Lung (tissue), 12 donors: ENCODE results near the gene GTPBP1. TPM values are rescaled to one million over a fixed set of nuclear protein-coding genes. Genes with fewer than 3 reads are reported as not detected.

ENCODE experiments used
- ATAC-seq: fragments of 200-7000 bp; cut with Tn5 transposase; one replicate; pipeline ENCODE4 v1.9.1; 2020; ENCODE audit warnings: moderate number of reproducible peaks; ENCODE audit not compliant: insufficient read depth, low FRiP score
- DNase-seq, 3 donors: peaks; one replicate each; pipeline ENCODE4 v3.0.0-alpha.2; 2013 to 2017
- H3K27ac ChIP-seq, 2 donors: one replicate each; pipeline ENCODE4 v1.5.1; 2013; ENCODE audit warnings: mild to moderate bottlenecking in 2 of 2, moderate library complexity in 2 of 2, control low read depth in 1 of 2, inconsistent platforms in 1 of 2, low read depth in 1 of 2, low read length in 1 of 2
- H3K27me3 ChIP-seq, 3 donors: one replicate each; pipeline ENCODE4 v1.5.1; 2013; ENCODE audit warnings: low read length in 2 of 3; ENCODE audit not compliant: control insufficient read depth in 3 of 3, insufficient read depth in 3 of 3
- H3K36me3 ChIP-seq, 4 donors: one replicate each; pipeline ENCODE4 v1.5.1; 2013; ENCODE audit warnings: low read length in 4 of 4, mild to moderate bottlenecking in 1 of 4, moderate library complexity in 1 of 4; ENCODE audit not compliant: control insufficient read depth in 4 of 4, insufficient read depth in 4 of 4
- H3K4me1 ChIP-seq, 5 donors: one replicate each; pipeline ENCODE4 v1.5.1; 2013; ENCODE audit warnings: low read length in 5 of 5, mild to moderate bottlenecking in 2 of 5, moderate library complexity in 1 of 5; ENCODE audit not compliant: control insufficient read depth in 5 of 5, insufficient read depth in 5 of 5
- H3K4me3 ChIP-seq: one replicate; pipeline ENCODE4 v1.5.1; 2013; ENCODE audit warnings: mild to moderate bottlenecking, control low read depth, moderate library complexity
- H3K9ac ChIP-seq, 2 donors: one replicate each; pipeline ENCODE4 v1.5.1; 2013; ENCODE audit warnings: low read length in 2 of 2, control low read depth in 1 of 2; ENCODE audit not compliant: insufficient read depth in 1 of 2
- H3K9me3 ChIP-seq, 4 donors: one replicate each; pipeline ENCODE4 v1.5.1; 2013; ENCODE audit warnings: low read length in 3 of 4, mild to moderate bottlenecking in 1 of 4, moderate library complexity in 1 of 4; ENCODE audit not compliant: control insufficient read depth in 4 of 4, insufficient read depth in 3 of 4
- CTCF ChIP-seq: IDR thresholded peaks from 2 replicates; pipeline ENCODE4 v1.5.1; 2012; ENCODE audit warnings: mild to moderate bottlenecking; ENCODE audit errors: control extremely low read depth, extremely low read depth
- WGBS, 2 donors: extraction: QIAGEN DNeasy Blood & Tissue Kit; methylation state at CpG; one replicate each; pipeline ENCODE4 v1.1.7; 2013; 5-methylcytosine and 5-hydroxymethylcytosine counted together
- polyA plus RNA-seq, 2 donors: library from polyadenylated mRNA; stranded (reverse); fragments of 200-250 nt; gene quantifications; one replicate each; pipeline ENCODE4 v1.2.1, GENCODE V29; 2013
- total RNA-seq, 2 donors: library from RNA; depleted of rRNA in 1 of 2; stranded (reverse); fragments of >200 nt in 1 of 2; gene quantifications; one replicate each; pipeline ENCODE4 v1.2.1, GENCODE V29; 2014 to 2021
- donor health status: control.
- donor health status: control.
- donor health status: Bipolar disorder and iron deficiency.
- donor health status: healthy.
- donor health status: DM: yes; HTN: yes; CAD: no.

The GTPBP1 gene
- total and polyA plus RNA-seq, 4 donors, result 24.1 to 69.1 (median 48.8) TPM

- Histone ChIP-seq H3K4me1 (peaks cover 0 to 19% (median 3%) of the 10 kb centered on the region in 5 donors), H3K27me3 (no peaks in the 10 kb centered on the region), H3K9ac (no peak overlapping the region), H3K4me3 (no peak overlapping the region), H3K36me3 (peaks cover 9 to 22% (median 17%) of the 10 kb centered on the region in 4 donors), H3K9me3 (peaks cover 0 to 1% (median 0%) of the 10 kb centered on the region in 4 donors), H3K27ac (no peak overlapping the region)
- no peak for DNase-seq
- 69 to 75% methylated on average over 9 of the region's 9 CpGs for WGBS, 2 donors
- TF ChIP-seq CTCF, result no peak
- no peak for ATAC-seq
These were observed 9.5 kb downstream of the GTPBP1 start for GRCh38 chr22:38715176-38715764.

- no peak for ATAC-seq
- H3K9me3 ChIP-seq, result peaks cover 0 to 1% (median 0%) of the 10 kb centered on the region in 4 donors
- no peak overlapping the region for H3K4me3 ChIP-seq
- peaks cover 7 to 26% (median 21%) of the 10 kb centered on the region in 4 donors for H3K36me3 ChIP-seq
- peaks cover 0 to 19% (median 3%) of the 10 kb centered on the region in 5 donors for H3K4me1 ChIP-seq
- 95 to 96% methylated on average over 15 of the region's 15 CpGs for WGBS, 2 donors
- no peaks in the 10 kb centered on the region for H3K27me3 ChIP-seq
- H3K27ac ChIP-seq, result no peak overlapping the region
- H3K9ac ChIP-seq, result no peak overlapping the region
- DNase-seq, result no peak
- no peak for TF ChIP-seq CTCF
These were observed 10.1 kb downstream of the GTPBP1 start for GRCh38 chr22:38715852-38716251.

GRCh38 chr22:38716271-38716670 is 10.5 kb downstream of the GTPBP1 start:
- Histone ChIP-seq H3K27ac (no peak overlapping the region), H3K27me3 (no peaks in the 10 kb centered on the region), H3K36me3 (peaks cover 7 to 27% (median 21%) of the 10 kb centered on the region in 4 donors), H3K9me3 (peaks cover 0 to 1% (median 0%) of the 10 kb centered on the region in 4 donors), H3K9ac (no peak overlapping the region), H3K4me1 (peaks cover 0 to 19% (median 3%) of the 10 kb centered on the region in 5 donors), H3K4me3 (no peak overlapping the region)
- DNase-seq, result no peak
- no peak for ATAC-seq
- no peak for TF ChIP-seq CTCF
- WGBS, 2 donors, result 97 to 98% methylated on average over 10 of the region's 10 CpGs

GRCh38 chr22:38716826-38717225 is 11.1 kb downstream of the GTPBP1 start:
- no peak overlapping the region for H3K4me3 ChIP-seq
- H3K9me3 ChIP-seq, result peaks cover 0 to 1% (median 0%) of the 10 kb centered on the region in 4 donors
- H3K9ac ChIP-seq, result no peak overlapping the region
- no peak overlapping the region for H3K27ac ChIP-seq
- WGBS, 2 donors, result 90 to 92% methylated on average over 9 of the region's 9 CpGs
- ATAC-seq, result no peak
- H3K36me3 ChIP-seq, result peaks cover 7 to 31% (median 24%) of the 10 kb centered on the region in 4 donors
- DNase-seq, result no peak
- no peak for TF ChIP-seq CTCF
- H3K4me1 ChIP-seq, result peaks cover 0 to 19% (median 3%) of the 10 kb centered on the region in 5 donors
- H3K27me3 ChIP-seq, result no peaks in the 10 kb centered on the region
